AG04450 (cell line): Measurements from ENCODE around the gene MAP3K2. TPM values are rescaled to one million over a fixed set of nuclear protein-coding genes. Genes with fewer than 3 reads are reported as not detected.

Source experiments
- CTCF ChIA-PET: fragments of 300-600, 350-600 bp; formaldehyde crosslinking; extraction: SDS; loops from one replicate; lab custom pipeline; 2022; ENCODE audit warnings: antibody characterized with exemption, inconsistent platforms; lab: Charles Lee
- POLR2A ChIA-PET: fragments of 350-600 bp; formaldehyde crosslinking; extraction: SDS; loops from one replicate; lab custom pipeline; 2021; ENCODE audit warnings: antibody characterized with exemption, inconsistent platforms; lab: Yijun Ruan, JAX
- DNase-seq: peaks from one replicate; pipeline ENCODE4 v3.0.0-alpha.2; 2011; ENCODE audit warnings: low read depth, low spot score
- H3K27ac ChIP-seq: one replicate; pipeline ENCODE4 v1.5.1; 2012; ENCODE audit warnings: low read depth, low read length, control low read depth
- H3K27me3 ChIP-seq: one replicate; pipeline ENCODE4 v1.6.0; 2012; ENCODE audit warnings: low read length; ENCODE audit not compliant: control insufficient read depth, insufficient read depth
- H3K4me3 ChIP-seq: 2 replicates; pipeline ENCODE4 v1.5.1; 2011; ENCODE audit warnings: mild to moderate bottlenecking, low read depth, low read length, control low read depth
- H3K9me3 ChIP-seq: 2 replicates; pipeline ENCODE4 v1.5.1; 2012; ENCODE audit warnings: low read length; ENCODE audit not compliant: control insufficient read depth, insufficient read depth
- polyA plus RNA-seq: library from polyadenylated mRNA; depleted of rRNA; stranded (reverse); fragments of >200 nt; gene quantifications from 2 replicates; pipeline ENCODE4 v1.2.3, GENCODE V29; 2011
- TF ChIP-seq, protein P1 (sequence below): IDR thresholded peaks from 2 replicates; pipeline ENCODE4 v1.5.1; 2011; ENCODE audit warnings: low read depth, low read length, control low read depth, inconsistent platforms

MAP3K2 gene
- polyA plus RNA-seq, 1 experiment = 15.5 TPM

DNA sequence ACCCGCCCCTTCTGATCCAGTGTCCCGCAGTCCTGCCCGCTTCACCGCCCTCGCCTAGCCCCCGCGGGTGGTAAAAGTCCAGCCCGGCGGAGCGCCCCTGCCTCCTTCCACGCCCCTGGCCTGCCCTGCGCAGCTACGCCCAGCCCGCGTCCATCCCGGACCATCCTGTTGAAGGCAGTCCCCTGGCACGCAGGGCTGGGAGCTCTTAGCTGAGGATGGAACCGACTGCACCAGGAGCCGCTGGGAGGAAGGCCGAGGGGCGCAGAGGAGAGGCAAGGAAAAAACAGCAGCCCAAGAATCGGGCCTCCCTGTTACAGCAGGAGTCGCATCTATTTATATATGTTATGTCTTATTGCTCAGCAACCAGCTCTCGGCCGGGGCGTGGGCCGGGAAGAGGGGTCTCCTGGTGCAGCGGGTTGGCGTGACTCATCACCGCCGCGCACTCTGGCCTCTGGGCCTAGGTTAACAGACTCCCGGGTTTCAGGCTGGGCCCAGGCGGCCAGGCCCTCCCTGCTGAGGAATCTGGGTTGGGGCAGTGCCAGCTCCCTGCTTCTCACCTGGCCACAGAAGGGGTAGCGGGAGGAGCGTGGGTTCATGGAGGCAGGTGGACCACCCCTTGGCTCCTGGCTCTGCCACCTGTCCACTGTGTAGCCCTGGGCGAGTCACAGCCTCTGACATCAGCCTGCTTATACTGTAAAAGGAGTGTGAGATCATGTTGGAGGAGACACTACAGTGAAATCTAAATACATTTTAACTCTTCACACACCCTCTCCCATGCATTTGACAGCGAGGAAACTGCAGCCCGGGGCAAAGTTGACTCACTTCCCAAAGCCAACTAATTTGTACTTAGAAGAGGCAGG is 13.4 kb upstream of the MAP3K2 start:
- DNase-seq = no peak
- H3K27ac ChIP-seq = peak overlapping the region; percentile 39

DNA sequence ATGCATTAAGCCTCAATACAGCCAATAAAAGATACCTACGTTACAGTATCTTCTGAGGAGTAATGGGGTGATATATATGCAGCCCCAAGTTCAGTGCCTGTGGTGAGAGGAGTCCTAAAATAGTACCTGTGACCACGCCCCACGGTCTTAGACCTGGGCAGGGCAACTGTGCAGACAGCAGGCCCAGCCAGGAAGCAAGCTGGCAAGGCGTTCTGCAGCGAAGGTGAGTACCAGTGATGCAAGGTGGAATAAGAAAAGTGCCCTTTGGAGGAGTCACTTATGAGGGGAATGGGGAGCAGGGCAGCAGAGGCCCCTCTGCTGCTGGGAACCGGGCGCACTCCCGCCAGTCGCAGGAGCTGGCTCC is 12.7 kb upstream of the MAP3K2 start:
- no peaks in the 10 kb centered on the region for H3K9me3 ChIP-seq
- no peaks in the 10 kb centered on the region for H3K27me3 ChIP-seq
- CTCF ChIA-PET = interaction anchor here (1.3 kb wide), 1 partner anchor 76 kb away, joined by 3 read pairs; no protein-coding TSS in a partner anchor
- DNase-seq = no peak
- TF ChIP-seq, protein P1, sequence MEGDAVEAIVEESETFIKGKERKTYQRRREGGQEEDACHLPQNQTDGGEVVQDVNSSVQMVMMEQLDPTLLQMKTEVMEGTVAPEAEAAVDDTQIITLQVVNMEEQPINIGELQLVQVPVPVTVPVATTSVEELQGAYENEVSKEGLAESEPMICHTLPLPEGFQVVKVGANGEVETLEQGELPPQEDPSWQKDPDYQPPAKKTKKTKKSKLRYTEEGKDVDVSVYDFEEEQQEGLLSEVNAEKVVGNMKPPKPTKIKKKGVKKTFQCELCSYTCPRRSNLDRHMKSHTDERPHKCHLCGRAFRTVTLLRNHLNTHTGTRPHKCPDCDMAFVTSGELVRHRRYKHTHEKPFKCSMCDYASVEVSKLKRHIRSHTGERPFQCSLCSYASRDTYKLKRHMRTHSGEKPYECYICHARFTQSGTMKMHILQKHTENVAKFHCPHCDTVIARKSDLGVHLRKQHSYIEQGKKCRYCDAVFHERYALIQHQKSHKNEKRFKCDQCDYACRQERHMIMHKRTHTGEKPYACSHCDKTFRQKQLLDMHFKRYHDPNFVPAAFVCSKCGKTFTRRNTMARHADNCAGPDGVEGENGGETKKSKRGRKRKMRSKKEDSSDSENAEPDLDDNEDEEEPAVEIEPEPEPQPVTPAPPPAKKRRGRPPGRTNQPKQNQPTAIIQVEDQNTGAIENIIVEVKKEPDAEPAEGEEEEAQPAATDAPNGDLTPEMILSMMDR = no peak
- peak overlapping the region; percentile 39 for H3K27ac ChIP-seq
- POLR2A ChIA-PET = no interaction called here
- no peak overlapping the region for H3K4me3 ChIP-seq

More for the DNA sequence above, 13.4 kb upstream of the MAP3K2 start:
- Histone ChIP-seq H3K9me3 (no peaks in the 10 kb centered on the region), H3K4me3 (no peak overlapping the region), H3K27me3 (no peaks in the 10 kb centered on the region)
- TF ChIP-seq, protein P1 = no peak
- CTCF ChIA-PET = interaction anchor here (0.5 to 1.3 kb wide), 2 partner anchors 22 to 77 kb away, joined by 3 to 7 read pairs; no protein-coding TSS in a partner anchor
- POLR2A ChIA-PET = no interaction called here

DNA sequence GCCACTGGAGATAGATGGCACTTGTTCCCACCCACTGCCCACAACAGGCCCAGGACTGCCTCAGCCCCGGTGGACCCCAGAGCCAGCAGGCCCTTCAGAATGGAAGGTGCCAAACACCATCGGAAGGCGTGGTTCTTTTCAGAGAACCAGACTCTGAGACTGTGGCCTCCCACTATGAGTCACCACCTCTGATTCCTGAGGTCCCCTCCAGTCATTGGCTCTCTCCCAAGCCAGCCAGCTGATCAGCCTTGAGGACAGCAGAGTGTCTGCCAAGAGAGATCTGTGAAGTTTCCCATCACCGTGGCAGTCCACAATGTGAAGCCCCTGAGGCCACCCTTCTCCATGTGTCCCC is 10.4 kb upstream of the MAP3K2 start:
- POLR2A ChIA-PET = interaction anchor here (0.6 kb wide), 2 partner anchors 22 to 630 kb away, joined by 3 to 7 read pairs; partner anchors contain the start of gene SAP130
- CTCF ChIA-PET = interaction anchor here (0.6 kb wide), 1 partner anchor 58 kb away, joined by 3 read pairs; no protein-coding TSS in a partner anchor
- no peaks in the 10 kb centered on the region for H3K9me3 ChIP-seq
- no peak overlapping the region for H3K27ac ChIP-seq
- no peak overlapping the region for H3K4me3 ChIP-seq
- peak; percentile 53 for DNase-seq
- TF ChIP-seq, protein P1 = no peak
- H3K27me3 ChIP-seq = no peaks in the 10 kb centered on the region

DNA sequence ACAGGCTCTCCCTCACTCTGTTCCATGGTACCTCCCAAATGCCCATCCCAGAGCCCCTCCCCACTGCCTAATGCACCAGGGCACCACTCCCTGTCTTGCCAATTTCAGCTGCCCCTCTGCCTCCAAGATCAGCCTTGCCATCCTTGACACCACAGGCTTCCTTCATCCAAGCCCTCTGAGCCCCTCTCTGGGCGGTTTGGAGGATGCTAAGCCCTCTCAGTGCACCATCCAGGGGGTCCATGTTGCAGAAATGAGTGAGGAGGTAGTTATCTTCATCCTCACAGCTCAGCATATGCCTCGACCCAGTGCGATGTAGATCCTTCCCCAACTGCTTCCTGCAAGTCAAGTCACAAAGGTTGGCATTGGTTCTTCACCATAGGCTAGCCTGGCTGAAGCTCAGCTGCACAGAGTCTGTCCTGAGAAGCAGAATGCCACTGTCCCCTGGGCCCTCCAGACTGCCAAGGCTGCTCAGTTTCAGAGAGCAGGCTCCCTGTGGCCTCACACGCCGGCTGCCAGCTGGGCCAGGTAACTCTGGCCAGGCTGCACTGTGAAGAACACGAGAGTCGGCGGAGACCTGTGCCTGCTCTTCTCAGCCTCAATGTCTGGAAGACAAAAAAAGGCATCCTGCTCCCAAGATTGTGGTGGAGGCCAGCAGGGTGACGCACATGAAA is 9.9 kb upstream of the MAP3K2 start:
- ChIA-PET POLR2A (interaction anchor here (0.6 kb wide), 2 partner anchors 22 to 630 kb away, joined by 3 to 7 read pairs; partner anchors contain the start of gene SAP130), CTCF (interaction anchor here (0.6 to 2.2 kb wide), 2 partner anchors 57 to 81 kb away, joined by 3 to 7 read pairs; no protein-coding TSS in a partner anchor)
- Histone ChIP-seq H3K9me3 (no peaks in the 10 kb centered on the region), H3K27me3 (no peaks in the 10 kb centered on the region), H3K4me3 (no peak overlapping the region), H3K27ac (no peak overlapping the region)
- no peak for DNase-seq
- TF ChIP-seq, protein P1 = no peak
